ENCODE data around the gene WDTC1. TPM values are rescaled to one million over a fixed set of nuclear protein-coding genes. Genes with fewer than 3 reads are reported as not detected.
"Not testable (repeated sequence)": the region's sequence is repeated elsewhere in the genome, so short reads cannot be mapped to it uniquely, and the experiment has no call there.

WDTC1 gene
- total RNA-seq (10 to 100 TPM; 56.1 to 74.3 (median 63.9) TPM), polyA plus RNA-seq (10 to 100 TPM; 14.4 to 26.4 TPM)
- long read RNA-seq, donor 1, partial matches to known transcripts: 0 of 12 reads
- long read RNA-seq, donor 1, other reads (novel, unspliced or antisense): 12 of 12 reads
- long read RNA-seq, donor 2, partial matches to known transcripts: 5 of 21 reads
- long read RNA-seq, donor 2, other reads (novel, unspliced or antisense): 16 of 21 reads
- long read RNA-seq, donor 3, partial matches to known transcripts: 0 of 7 reads
- long read RNA-seq, donor 3, other reads (novel, unspliced or antisense): 7 of 7 reads

GRCh38 chr1:27234049-27234882 is at the start of gene WDTC1:
Gene WDTC1, plus strand, starts transcription at chr1:27234632. Its CDS starts 26,423 bp downstream, at chr1:27261055.
- ATAC-seq (peak; percentile 97 to 99 (median 99)), DNase-seq (peak; percentile 98)
- no peak for TF ChIP-seq CTCF (IDR thresholded peaks at IDR 0.05)
- H3K4me3 ChIP-seq: peak within 1 kb of the TSS; percentile 64 to 99 (median 92)
- WGBS, 2 donors: 1 to 2% methylated on average over 44 to 71 of the region's 71 CpGs
- no peaks in the 10 kb centered on the region for H3K27me3 ChIP-seq
- no peaks in the 10 kb centered on the region for H3K36me3 ChIP-seq
- peaks cover 8 to 30% (median 17%) of the 10 kb centered on the region in 9 donors for H3K4me1 ChIP-seq
- intact Hi-C loops (cut with DNase I): no loop called here
- no peaks in the 10 kb centered on the region for H3K9me3 ChIP-seq
- peak within 1 kb of the TSS; percentile 71 to 93 (median 88) for H3K27ac ChIP-seq

GRCh38 chr1:27184665-27185064 is 49.8 kb upstream of the WDTC1 start:
- intact Hi-C loops (cut with DNase I): not testable (repeated sequence)
- 72 to 80% methylated on average over 3 of the region's 3 CpGs for WGBS, 2 donors

GRCh38 chr1:27192039-27192529 is 42.3 kb upstream of the WDTC1 start:
- no peak for TF ChIP-seq CTCF (IDR thresholded peaks at IDR 0.05)
- H3K4me3 ChIP-seq: no peak overlapping the region
- no peaks in the 10 kb centered on the region for H3K36me3 ChIP-seq
- H3K4me1 ChIP-seq: peaks cover 0 to 11% (median 0%) of the 10 kb centered on the region in 9 donors
- 75 to 80% methylated on average over 8 of the region's 8 CpGs for WGBS, 2 donors
- no peak for DNase-seq
- no peak for ATAC-seq
- intact Hi-C loops (cut with DNase I): loop anchor here in 4 of 10 donors (10.0 kb wide), 3 partner anchors 83 to 147 kb away; no protein-coding TSS in a partner anchor
- no peak overlapping the region for H3K27ac ChIP-seq
- H3K27me3 ChIP-seq: peaks cover 0 to 5% (median 0%) of the 10 kb centered on the region in 7 donors
- no peaks in the 10 kb centered on the region for H3K9me3 ChIP-seq

More at GRCh38 chr1:27184665-27185064, 49.8 kb upstream of the WDTC1 start:
- H3K27me3 ChIP-seq, DNase-seq, H3K36me3 ChIP-seq, H3K4me1 ChIP-seq, ATAC-seq, H3K4me3 ChIP-seq, H3K27ac ChIP-seq: not testable (repeated sequence)
- H3K9me3 ChIP-seq: peaks cover 0 to 34% (median 7%) of the 10 kb centered on the region in 11 donors

- intact Hi-C loops (cut with DNase I): loop anchor here in 4 of 10 donors (10.0 kb wide), 3 partner anchors 82 to 148 kb away; no protein-coding TSS in a partner anchor
- Histone ChIP-seq H3K4me3 (no peak overlapping the region), H3K27me3 (peaks cover 0 to 5% (median 0%) of the 10 kb centered on the region in 7 donors), H3K36me3 (no peaks in the 10 kb centered on the region), H3K4me1 (peaks cover 0 to 16% (median 0%) of the 10 kb centered on the region in 9 donors), H3K9me3 (no peaks in the 10 kb centered on the region), H3K27ac (no peak overlapping the region)
- ATAC-seq (no peak), DNase-seq (no peak)
- WGBS, 2 donors: 97 to 100% methylated on average over 1 of the region's 1 CpG
- no peak for TF ChIP-seq CTCF (IDR thresholded peaks at IDR 0.05)
Measured at GRCh38 chr1:27193194-27193593, 41.2 kb upstream of the WDTC1 start.
